Measurements from ENCODE around the gene CXorf38. TPM values are rescaled to one million over a fixed set of nuclear protein-coding genes. Genes with fewer than 3 reads are reported as not detected.

CXorf38 gene
- 10.9 and 12.3 TPM in 2 replicates for total RNA-seq

GRCh38 chrX:40647307-40648197, at the start of gene CXorf38:
Gene CXorf38 (minus strand): TSS chrX:40647561. CDS start chrX:40647520, 41 bp downstream.

GRCh38 chrX:40623139-40623536, 24.2 kb downstream of the CXorf38 start, which contains the start of gene MPC1L:
Gene MPC1L (plus strand): TSS chrX:40623428. CDS start chrX:40623566, 138 bp downstream.

GRCh38 chrX:40580537-40581335, 66.6 kb downstream of the CXorf38 start, which contains the start of gene ATP6AP2:
Gene ATP6AP2 (plus strand): TSS chrX:40580970. CDS start chrX:40581066, 96 bp downstream.

Other genes starting within 250 kb of the CXorf38 start
- gene ATP6AP2, start 66.6 kb downstream of the CXorf38 start, total RNA-seq: 139 and 146 TPM in 2 replicates
- not detected in 2 replicates for gene MPC1L, start 24.1 kb downstream of the CXorf38 start, total RNA-seq
- 9.6 and 27.5 TPM in 2 replicates for gene MED14, start 88.0 kb upstream of the CXorf38 start, total RNA-seq